HG03558 (cell line): ENCODE results near the gene ADAMTSL4.
"Not testable (repeated sequence)": the region's sequence is repeated elsewhere in the genome, so short reads cannot be mapped to it uniquely, and the experiment has no call there.

Source experiments
- ATAC-seq: cut with Tn5 transposase; IDR thresholded peaks from one replicate; pipeline ENCODE4 v1.9.1; 2021; ENCODE audit warnings: moderate number of reproducible peaks; ENCODE audit not compliant: unreplicated experiment; ENCODE audit errors: extremely low read depth

The ADAMTSL4 gene

GRCh38 chr1:150565240-150565991 is 16.2 kb downstream of the ADAMTSL4 start:
- ATAC-seq, result not testable (repeated sequence)

DNA sequence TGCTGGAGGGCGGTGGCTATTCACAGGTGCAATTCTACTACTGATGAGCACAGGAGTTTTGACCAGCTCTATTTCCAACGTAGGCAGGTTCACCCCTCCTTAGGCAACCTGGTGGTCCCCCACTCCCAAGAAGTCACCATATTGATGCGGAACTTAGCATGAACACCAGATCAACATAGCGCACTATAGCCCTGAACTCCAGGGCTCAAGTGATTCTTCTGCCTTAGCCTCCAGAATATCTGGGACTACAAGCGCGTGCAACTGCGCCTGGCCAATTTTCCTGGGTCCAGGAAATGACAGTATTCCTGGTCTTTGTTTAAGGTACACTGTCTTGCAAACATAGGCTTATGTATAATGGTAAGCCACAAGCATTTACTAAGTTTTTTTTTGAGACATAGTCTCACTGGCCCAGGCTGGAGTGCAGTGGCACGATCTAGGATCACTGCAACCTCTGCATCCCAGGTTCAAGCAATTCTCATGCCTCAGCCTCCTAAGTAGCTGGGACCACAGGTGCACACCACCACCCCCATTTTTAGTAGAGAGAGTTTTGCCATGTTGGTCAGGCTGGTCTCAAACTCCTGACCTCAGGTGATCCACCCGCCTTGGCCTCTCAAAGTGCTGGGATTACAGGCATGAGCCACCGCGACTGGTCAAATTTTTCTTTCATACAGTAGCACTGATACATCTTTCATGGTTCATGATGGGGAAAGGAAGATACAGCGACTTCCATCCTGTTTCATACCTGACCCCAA is 17.6 kb downstream of the ADAMTSL4 start:
- ATAC-seq, result no peak

DNA sequence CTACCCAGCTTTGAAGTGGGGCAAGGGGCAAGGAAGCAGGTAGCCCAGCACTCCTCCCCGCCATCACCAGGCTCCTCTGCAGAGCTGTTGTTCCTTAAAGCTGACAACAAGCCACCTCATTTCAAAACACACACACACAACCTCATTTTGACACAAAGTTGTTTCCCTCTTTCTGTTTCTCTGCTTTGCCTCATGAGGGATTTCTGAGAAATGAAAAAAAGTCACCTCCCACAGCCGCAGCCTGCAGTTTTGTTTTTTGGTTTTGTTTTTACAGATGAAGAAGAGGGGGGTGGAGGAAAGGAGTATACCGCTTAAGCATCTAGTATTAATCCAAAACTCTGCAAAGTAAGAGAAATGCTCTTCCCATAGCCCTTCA is 18.1 kb downstream of the ADAMTSL4 start:
- no peak for ATAC-seq

- ATAC-seq, result no peak
Measured at GRCh38 chr1:150567717-150568593, 18.7 kb downstream of the ADAMTSL4 start.

DNA sequence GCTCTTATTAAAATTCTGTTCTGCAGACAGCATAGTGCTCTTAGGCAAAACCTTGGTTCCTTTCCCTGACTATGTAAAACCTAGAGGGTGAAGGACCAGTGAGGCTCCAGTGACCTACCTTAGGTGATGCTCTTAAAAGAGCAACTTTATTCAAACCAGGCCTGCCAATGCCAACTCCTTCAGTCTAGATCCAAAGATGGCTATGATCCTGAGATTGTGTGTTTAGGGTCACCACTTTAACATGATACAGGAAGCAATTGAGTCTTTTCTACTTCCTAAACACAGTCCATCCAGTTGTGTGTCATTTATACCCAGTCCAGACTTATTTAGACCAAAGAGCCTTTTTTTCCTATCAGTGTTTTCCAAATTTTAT is 19.4 kb downstream of the ADAMTSL4 start:
- no peak for ATAC-seq

DNA sequence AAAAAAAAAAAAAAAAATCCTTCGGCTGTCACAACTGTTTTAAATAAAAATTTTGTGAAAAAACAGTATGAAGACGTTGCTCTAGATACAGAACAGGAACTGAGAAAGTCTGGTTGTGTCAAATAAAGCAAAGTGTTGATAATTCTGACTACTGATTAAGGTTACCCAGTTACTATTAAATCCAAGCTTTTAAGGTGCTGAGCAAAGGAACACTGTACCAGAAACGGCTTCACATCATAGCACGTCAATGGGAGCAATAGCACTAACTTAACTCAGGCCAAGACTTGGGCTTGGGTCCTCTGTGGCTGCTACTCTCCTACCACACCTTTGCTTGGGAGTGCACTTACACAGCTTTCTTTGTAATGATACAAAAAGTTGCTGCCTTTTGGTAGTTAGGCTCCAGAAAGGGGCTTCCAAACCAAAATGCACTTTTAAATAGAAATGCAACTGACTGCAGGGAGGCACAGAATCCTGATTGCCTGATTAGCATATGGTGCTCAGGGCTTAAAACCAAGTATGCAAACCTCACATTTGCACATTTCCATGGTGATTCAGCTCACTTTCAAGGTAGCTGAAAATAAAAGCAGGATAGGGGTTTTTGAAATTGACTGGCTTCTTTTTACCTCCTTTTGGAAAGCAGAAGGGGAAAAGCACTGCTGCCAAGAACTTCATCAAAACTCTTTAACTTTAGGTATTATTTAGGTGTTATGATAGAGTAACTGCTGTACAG is 23.9 kb downstream of the ADAMTSL4 start:
- ATAC-seq, result no peak

- not testable (repeated sequence) for ATAC-seq
Measured at GRCh38 chr1:150573648-150574071, 24.5 kb downstream of the ADAMTSL4 start.

DNA sequence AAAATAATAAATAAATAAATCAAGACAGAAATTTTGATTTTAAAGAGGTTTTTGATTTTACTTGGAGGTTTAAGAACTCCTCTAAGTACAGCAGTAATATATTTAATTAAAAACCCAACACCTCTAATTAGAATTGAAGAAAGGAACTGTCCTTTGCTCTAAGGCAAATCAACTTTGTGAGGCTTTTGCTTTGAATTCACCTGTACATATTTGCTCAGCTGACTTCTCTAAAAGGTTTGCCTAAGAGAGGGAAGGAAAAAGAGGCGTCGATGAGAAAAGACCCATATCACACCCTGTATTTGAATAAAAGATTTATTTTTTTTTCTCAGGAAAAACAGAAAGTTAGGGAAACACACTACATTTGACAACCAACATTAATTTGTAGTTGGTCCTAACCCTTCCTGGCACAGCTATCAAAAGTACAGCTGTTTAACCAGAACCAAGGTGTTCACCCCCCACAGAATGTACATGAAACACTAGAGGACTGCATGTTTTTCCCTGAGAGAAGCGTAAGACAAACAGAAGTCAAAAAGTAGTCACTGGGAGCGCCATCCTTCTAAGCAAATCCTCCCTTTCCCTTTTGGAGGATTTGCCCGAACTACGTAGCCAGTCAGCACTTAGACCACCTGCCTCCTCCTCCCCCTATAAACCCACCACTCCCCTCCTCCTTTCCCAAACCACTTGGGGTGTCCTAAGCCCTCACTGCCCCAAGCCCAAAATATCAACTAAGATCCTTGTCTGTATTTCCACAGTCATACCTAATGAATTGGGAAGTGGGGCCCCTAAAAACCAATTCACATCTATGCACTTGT is 25.3 kb downstream of the ADAMTSL4 start:
- ATAC-seq, result no peak

- ATAC-seq, result no peak
Measured at GRCh38 chr1:150575072-150575489, 25.9 kb downstream of the ADAMTSL4 start.

GRCh38 chr1:150575518-150576366 is 26.5 kb downstream of the ADAMTSL4 start:
- no peak for ATAC-seq

GRCh38 chr1:150576367-150576711 is 27.1 kb downstream of the ADAMTSL4 start:
- ATAC-seq, result no peak

DNA sequence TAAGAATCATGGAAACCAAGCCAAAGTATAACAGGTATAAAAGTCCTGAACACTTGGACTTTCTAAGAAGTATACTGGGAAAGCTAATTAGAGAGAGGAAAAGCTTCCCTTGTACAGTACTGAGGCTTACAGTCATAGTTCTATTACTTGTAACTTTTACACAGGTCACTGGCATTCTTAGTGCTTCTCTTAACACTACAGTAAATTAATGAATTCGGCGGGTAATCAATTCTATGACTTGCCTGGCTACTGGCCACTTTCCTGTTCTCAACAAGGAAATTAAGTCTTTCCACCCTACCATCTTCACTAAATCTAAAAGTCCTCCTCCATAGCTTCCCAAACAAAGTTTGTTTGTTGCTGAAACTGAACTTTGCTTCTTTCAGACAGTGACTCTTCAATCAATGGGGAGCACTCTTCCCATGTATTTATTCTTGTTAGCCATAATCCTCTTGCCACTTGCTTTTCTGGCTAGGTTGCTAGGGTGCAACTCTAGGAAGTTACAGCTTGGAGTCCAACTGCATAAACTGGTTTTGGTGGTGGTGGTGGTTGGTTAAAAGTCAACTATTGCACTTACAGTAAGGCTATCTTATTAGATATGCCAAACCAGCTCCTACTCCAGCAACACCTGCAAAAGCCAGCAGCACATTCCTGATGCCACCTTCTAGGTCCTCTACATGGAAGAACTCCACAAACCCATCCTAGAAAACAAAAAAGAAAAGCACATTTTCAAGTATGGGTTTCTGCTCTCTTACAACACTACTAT is 27.8 kb downstream of the ADAMTSL4 start:
- no peak for ATAC-seq

- ATAC-seq, result no peak
Measured at GRCh38 chr1:150577557-150578271, 28.5 kb downstream of the ADAMTSL4 start.

- no peak for ATAC-seq
Measured at GRCh38 chr1:150578272-150579109, 29.3 kb downstream of the ADAMTSL4 start.

DNA sequence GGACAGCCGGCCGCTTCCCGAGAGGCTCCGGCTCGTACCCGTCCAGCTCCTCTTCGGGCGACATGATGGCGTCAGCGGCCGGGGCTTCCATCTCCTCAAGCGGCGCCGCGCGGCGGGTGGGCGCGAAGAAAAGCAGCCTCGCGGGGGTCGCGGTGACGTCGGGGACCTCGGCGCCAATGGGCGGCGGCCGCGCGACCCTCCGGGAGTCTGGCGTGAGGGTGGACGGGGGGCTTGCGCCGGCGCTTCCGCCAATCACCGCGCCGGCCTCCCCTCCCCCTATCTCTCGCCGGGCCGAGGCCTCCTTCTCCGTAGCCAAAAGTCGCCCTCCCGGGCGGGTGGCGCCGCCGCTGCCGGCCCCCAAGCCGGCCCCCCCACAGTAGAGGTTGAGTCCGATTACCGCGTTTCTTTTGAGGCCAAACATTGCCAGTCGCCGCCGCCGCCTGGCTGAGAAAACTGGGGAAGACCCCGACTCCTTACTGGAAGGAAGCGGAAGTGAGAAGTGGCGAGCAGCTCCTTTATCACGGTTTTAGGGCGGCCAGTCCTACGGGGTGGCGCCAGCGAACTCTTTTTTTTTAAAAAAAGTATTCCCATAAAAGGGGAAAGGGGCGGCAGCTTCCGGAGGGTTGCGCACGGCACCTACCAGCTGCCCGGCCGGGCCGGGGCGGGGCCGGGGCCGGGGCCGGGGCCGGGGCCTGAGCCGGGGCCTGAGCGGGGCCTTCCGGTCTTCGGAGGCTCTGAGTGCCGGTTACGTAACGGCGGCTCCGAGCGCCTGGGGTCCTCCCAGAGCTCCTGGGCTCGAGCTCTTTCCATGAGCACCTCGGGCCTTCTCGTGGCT is 30.1 kb downstream of the ADAMTSL4 start, which contains the start of gene MCL1:
Gene MCL1, minus strand, starts transcription at position 501 of the 835 bp plus-strand sequence. Its CDS starts 80 bp downstream, at position 421.
- peak; percentile 79 for ATAC-seq
